Choroid plexus epithelial cell (primary cell): ENCODE data around the gene AGTRAP.

Experiments
- DNase-seq: peaks from one replicate; pipeline ENCODE4 v3.0.0-alpha.2; 2010; ENCODE audit warnings: low read depth
- H3K4me3 ChIP-seq: 2 replicates; pipeline ENCODE4 v1.5.1; 2011; ENCODE audit warnings: low read depth, mild to moderate bottlenecking, control low read depth, low read length, moderate library complexity
- CTCF ChIP-seq: conservative IDR thresholded peaks from 2 replicates; pipeline ENCODE4 v1.5.1; 2011; ENCODE audit warnings: low read depth, mild to moderate bottlenecking, control low read depth, inconsistent platforms, low read length, moderate library complexity

Gene AGTRAP

GRCh38 chr1:11768821-11769220 is 32.9 kb downstream of the AGTRAP start:
- H3K4me3 ChIP-seq: no peak overlapping the region
- no peak for TF ChIP-seq CTCF
- no peak for DNase-seq

GRCh38 chr1:11769274-11769673 is 33.3 kb downstream of the AGTRAP start:
- no peak for DNase-seq
- TF ChIP-seq CTCF: no peak

GRCh38 chr1:11770011-11770410 is 34.1 kb downstream of the AGTRAP start:
- no peak for TF ChIP-seq CTCF
- DNase-seq: no peak
- H3K4me3 ChIP-seq: no peak overlapping the region

More at GRCh38 chr1:11769274-11769673, 33.3 kb downstream of the AGTRAP start:
- no peak overlapping the region for H3K4me3 ChIP-seq

GRCh38 chr1:11771481-11772043 is 35.6 kb downstream of the AGTRAP start:
- no peak overlapping the region for H3K4me3 ChIP-seq
- no peak for DNase-seq
- TF ChIP-seq CTCF: no peak

- no peak for DNase-seq
- H3K4me3 ChIP-seq: no peak overlapping the region
- no peak for TF ChIP-seq CTCF
Measured at GRCh38 chr1:11772458-11772857, 36.5 kb downstream of the AGTRAP start.

GRCh38 chr1:11774753-11775152 is 38.8 kb downstream of the AGTRAP start:
- no peak overlapping the region for H3K4me3 ChIP-seq
- TF ChIP-seq CTCF: no peak
- DNase-seq: no peak

GRCh38 chr1:11777658-11778322 is 41.9 kb downstream of the AGTRAP start:
- TF ChIP-seq CTCF: no peak
- no peak overlapping the region for H3K4me3 ChIP-seq

More at GRCh38 chr1:11777658-11778322, 41.9 kb downstream of the AGTRAP start:
- DNase-seq: no peak
